Mononuclear cell (primary cell): ENCODE data around the gene RNF217. TPM values are rescaled to one million over a fixed set of nuclear protein-coding genes. Genes with fewer than 3 reads are reported as not detected.
A peak's percentile ranks its signal among the peaks of the same experiment; 100 is the strongest.
"Not testable (repeated sequence)": the region's sequence is repeated elsewhere in the genome, so short reads cannot be mapped to it uniquely, and the experiment has no call there.

Experiments
- H3K27me3 ChIP-seq: 2 replicates; pipeline ENCODE4 v1.6.0; 2011; ENCODE audit warnings: low read length, control low read depth; ENCODE audit not compliant: insufficient read depth
- H3K4me1 ChIP-seq: 2 replicates; pipeline ENCODE4 v1.5.1; 2011; ENCODE audit warnings: mild to moderate bottlenecking, low read length, control low read depth; ENCODE audit not compliant: insufficient read depth
- H3K4me3 ChIP-seq: 2 replicates; pipeline ENCODE4 v1.5.1; 2011; ENCODE audit warnings: mild to moderate bottlenecking, low read length, moderate library complexity
- H3K9me3 ChIP-seq: 2 replicates; pipeline ENCODE4 v1.5.1; 2011; ENCODE audit warnings: low read depth, mild to moderate bottlenecking, control low read depth, low read length
- total RNA-seq: library from RNA; depleted of rRNA; stranded (reverse); fragments of >200 nt; gene quantifications from one replicate; pipeline ENCODE4 v1.2.3, GENCODE V29; 2012

Gene RNF217
- total RNA-seq, 1 donor: 2.0 TPM

- Histone ChIP-seq H3K4me3 (no peak overlapping the region), H3K4me1 (peaks cover 4% of the 10 kb centered on the region), H3K27me3 (peaks cover 5% of the 10 kb centered on the region), H3K9me3 (no peaks in the 10 kb centered on the region)
Observed at GRCh38 chr6:124956018-124956417, 6.2 kb upstream of the RNF217 start.

DNA sequence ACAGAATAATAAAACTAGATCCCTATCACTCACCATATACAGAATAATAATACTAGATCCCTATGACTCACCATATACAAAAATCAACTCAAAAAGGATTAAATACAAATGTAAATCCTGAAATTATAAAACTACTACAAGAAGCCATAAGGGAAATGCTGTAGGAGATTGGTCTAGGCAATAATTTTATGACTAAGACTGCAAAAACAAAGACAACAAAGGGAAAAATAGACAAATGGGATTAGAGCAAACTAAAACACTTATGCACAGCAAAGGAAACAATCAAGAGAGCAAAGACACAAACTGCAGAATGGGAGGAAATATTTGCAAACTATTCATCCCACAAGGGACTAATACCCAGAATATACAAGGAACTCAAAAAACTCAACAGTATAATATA, 4.1 kb upstream of the RNF217 start:
- peaks cover 7% of the 10 kb centered on the region for H3K4me1 ChIP-seq
- no peak overlapping the region for H3K4me3 ChIP-seq
- no peaks in the 10 kb centered on the region for H3K9me3 ChIP-seq
- H3K27me3 ChIP-seq: peaks cover 5% of the 10 kb centered on the region

- no peaks in the 10 kb centered on the region for H3K9me3 ChIP-seq
- peaks cover 5% of the 10 kb centered on the region for H3K27me3 ChIP-seq
- peaks cover 13% of the 10 kb centered on the region for H3K4me1 ChIP-seq
- H3K4me3 ChIP-seq: no peak overlapping the region
Observed at GRCh38 chr6:124958759-124959354, 3.4 kb upstream of the RNF217 start.

GRCh38 chr6:124960757-124961463, 1.3 kb upstream of the RNF217 start:
- Histone ChIP-seq H3K9me3 (no peaks in the 10 kb centered on the region), H3K4me1 (peaks cover 32% of the 10 kb centered on the region), H3K4me3 (peak overlapping the region; percentile 47), H3K27me3 (peaks cover 5% of the 10 kb centered on the region)

DNA sequence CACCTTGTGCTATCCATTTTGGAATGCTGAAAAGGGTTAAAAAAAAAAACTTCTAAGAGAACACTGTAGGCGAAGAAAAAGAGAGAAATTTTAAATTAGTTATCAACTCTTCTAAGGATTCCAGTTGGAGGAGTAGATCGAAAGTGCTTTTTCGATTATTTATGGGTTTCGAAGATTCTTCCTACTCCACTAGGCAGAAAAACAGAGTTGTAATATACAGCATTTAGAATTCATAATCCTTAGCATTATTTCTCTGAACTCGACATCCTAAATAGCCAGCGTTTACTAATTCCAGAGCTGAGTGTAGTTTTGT, 817 bp upstream of the RNF217 start:
- peaks cover 5% of the 10 kb centered on the region for H3K27me3 ChIP-seq
- H3K9me3 ChIP-seq: no peaks in the 10 kb centered on the region
- peak overlapping the region; percentile 47 for H3K4me3 ChIP-seq
- H3K4me1 ChIP-seq: peaks cover 32% of the 10 kb centered on the region

- peak overlapping the region; percentile 47 for H3K4me3 ChIP-seq
- H3K9me3 ChIP-seq: no peaks in the 10 kb centered on the region
- peaks cover 5% of the 10 kb centered on the region for H3K27me3 ChIP-seq
- H3K4me1 ChIP-seq: peaks cover 32% of the 10 kb centered on the region
Observed at GRCh38 chr6:124962639-124963415, 590 bp downstream of the RNF217 start.

GRCh38 chr6:124963416-124963785, 1.2 kb downstream of the RNF217 start:
- peak overlapping the region; percentile 47 for H3K4me3 ChIP-seq
- H3K9me3 ChIP-seq: no peaks in the 10 kb centered on the region
- peaks cover 32% of the 10 kb centered on the region for H3K4me1 ChIP-seq
- H3K27me3 ChIP-seq: peaks cover 5% of the 10 kb centered on the region

DNA sequence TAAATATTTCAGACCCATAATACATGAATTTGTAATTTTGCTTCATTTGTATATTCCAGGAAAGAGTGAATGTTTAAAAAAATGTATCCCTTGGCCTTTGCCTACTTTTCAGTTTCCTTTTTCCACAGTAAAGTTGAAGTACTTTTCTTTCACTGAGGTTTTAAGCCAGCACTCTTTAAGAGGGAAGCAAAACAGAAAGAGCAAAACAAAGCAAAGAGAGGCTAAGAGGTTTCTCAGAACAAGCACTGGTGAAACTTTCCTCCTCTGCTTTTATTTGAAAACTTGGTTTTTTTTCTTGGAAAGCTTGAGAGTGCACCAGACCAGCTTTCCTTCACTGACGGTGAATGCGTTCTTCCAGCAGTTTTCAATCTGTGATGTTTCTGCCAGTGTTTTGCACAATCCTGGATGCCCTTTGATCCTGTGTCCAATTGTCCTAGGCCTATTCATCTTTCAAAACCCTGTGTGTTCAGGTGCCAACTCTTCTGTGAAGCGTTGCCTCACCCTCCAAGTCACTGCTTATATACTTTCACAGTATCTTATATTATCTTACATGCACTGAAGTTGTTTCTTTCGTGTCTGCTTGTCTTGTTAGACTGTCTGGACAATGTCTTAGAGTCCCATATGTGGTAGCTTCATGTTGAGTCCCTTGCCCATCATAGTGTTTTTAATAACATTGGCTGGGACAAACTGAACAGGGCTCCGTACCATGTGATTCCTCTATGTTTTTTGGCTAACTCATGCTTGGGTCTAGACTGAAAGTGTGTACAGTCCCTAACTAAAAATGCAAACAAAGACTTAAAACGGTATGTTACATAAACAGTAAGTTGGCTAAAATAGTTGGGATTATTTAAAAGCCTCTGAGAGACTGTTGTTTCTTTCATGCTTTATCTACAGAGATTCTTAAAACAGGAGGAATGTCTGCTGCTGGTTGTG, 1.9 kb downstream of the RNF217 start:
- H3K4me1 ChIP-seq: peaks cover 32% of the 10 kb centered on the region
- H3K4me3 ChIP-seq: peak overlapping the region; percentile 47
- no peaks in the 10 kb centered on the region for H3K9me3 ChIP-seq
- peaks cover 3% of the 10 kb centered on the region for H3K27me3 ChIP-seq

DNA sequence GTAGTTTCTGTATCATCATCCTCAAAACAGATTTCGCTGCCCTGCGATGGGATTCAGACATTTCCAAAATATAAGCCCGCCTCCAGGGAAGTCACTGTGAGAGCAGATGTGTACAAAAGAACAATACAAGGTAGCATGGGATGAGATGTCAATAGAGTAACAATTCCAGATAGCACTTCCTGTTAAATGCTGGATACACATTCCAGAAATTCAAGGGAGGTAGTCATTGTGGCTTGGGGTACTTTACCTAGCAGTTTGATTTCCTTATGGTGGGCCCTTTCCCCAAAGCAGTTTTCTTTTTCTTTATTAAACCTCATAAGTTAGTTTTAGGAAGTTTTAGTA, 2.5 kb downstream of the RNF217 start:
- Histone ChIP-seq H3K27me3 (peaks cover 3% of the 10 kb centered on the region), H3K4me3 (no peak overlapping the region), H3K4me1 (peaks cover 32% of the 10 kb centered on the region), H3K9me3 (no peaks in the 10 kb centered on the region)

DNA sequence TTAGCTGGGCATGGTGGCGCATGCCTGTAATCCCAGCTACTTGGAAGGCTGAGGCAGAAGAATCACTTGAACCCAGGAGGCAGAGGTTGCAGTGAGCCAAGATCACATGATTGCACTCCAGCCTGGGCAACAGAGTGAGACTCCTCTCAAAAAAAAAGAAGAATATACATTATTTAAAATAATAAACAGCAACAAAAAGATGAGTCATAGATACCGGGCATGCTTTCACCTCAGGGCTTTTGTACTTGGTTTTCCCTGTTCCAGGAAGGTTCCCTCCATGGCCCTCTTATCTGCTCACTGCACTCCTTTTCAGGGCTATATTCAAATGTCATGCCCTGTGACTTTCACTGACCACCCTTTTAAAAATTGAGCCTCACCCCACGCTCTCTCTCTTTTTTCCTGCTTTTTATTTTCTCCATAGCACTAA, 3.2 kb downstream of the RNF217 start:
- not testable (repeated sequence) for H3K4me3 ChIP-seq, H3K9me3 ChIP-seq, H3K27me3 ChIP-seq
- H3K4me1 ChIP-seq: peaks cover 32% of the 10 kb centered on the region

DNA sequence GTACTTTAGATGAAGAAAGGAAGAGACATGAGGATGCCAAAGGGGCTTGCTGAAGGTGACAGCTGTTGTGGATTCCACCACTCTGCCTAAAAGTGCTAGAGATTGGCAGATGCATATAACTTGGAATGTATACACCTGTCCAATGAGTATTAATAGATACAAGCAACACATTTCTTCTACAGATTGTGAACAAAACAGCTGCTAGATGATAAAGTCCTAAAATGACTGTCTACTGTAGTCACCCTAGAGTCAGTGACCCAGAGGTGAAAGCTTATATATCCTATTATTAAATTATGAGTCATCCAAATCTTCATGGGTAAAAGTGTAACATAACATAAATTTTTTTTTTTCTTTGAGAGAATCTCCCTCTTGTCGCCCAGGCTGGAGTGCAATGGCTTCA, 5.2 kb downstream of the RNF217 start:
- H3K27me3 ChIP-seq: no peaks in the 10 kb centered on the region
- H3K9me3 ChIP-seq: no peaks in the 10 kb centered on the region
- peaks cover 27% of the 10 kb centered on the region for H3K4me1 ChIP-seq
- H3K4me3 ChIP-seq: no peak overlapping the region

GRCh38 chr6:124968401-124968800, 6.2 kb downstream of the RNF217 start:
- Histone ChIP-seq H3K27me3 (no peaks in the 10 kb centered on the region), H3K4me3 (no peak overlapping the region), H3K9me3 (no peaks in the 10 kb centered on the region), H3K4me1 (peaks cover 22% of the 10 kb centered on the region)

DNA sequence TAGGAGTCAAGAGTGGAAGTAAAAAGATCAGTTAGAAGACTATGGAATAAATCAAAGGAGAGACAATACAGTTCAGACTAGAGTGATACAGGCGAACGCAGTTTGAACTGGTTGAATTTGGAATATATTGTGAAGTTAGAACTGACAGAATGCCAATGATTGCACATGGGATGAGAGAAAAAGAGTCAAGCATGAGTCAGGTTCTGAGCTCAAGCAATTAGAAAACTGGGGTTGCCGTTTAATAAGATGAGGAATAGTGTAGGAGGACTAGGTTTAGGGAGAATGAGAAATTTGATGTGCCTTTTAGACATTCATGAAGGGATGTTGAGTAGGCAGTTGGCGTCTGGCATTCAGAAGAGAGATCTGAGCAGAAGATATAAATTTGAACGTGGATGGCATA, 8.0 kb downstream of the RNF217 start:
- peaks cover 6% of the 10 kb centered on the region for H3K4me1 ChIP-seq
- no peaks in the 10 kb centered on the region for H3K27me3 ChIP-seq
- no peak overlapping the region for H3K4me3 ChIP-seq
- H3K9me3 ChIP-seq: no peaks in the 10 kb centered on the region

DNA sequence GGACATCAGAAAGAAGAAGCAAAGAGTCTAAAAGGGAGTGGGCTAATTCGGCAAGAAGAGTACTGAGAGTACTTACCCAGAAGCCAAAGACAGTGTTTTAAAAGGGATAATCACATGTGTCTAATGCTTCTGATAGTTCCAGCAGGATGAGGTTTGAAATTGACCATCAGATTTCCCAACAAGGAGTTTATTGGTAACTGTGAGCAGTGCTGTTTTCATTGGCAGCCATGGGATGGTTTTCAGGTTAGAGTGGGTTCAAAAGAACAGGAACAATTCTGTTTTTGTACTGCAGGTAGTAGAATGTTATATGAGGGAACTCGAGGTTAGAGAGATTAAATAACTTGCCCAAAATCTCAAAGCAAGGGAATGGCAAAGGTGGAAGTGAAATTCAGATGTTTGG, 8.5 kb downstream of the RNF217 start:
- Histone ChIP-seq H3K4me1 (peaks cover 1% of the 10 kb centered on the region), H3K9me3 (no peaks in the 10 kb centered on the region), H3K27me3 (no peaks in the 10 kb centered on the region), H3K4me3 (no peak overlapping the region)

GRCh38 chr6:124973780-124974179, 11.5 kb downstream of the RNF217 start:
- H3K27me3 ChIP-seq: no peaks in the 10 kb centered on the region
- H3K4me1 ChIP-seq: no peaks in the 10 kb centered on the region
- no peak overlapping the region for H3K4me3 ChIP-seq
- no peaks in the 10 kb centered on the region for H3K9me3 ChIP-seq
